Measurements from ENCODE around the gene ALG8. TPM values are rescaled to one million over a fixed set of nuclear protein-coding genes. Genes with fewer than 3 reads are reported as not detected.
"Not testable (repeated sequence)": the region's sequence is repeated elsewhere in the genome, so short reads cannot be mapped to it uniquely, and the experiment has no call there.

The ALG8 gene
- polyA plus RNA-seq, 3 donors: 15.6 to 41.7 (median 40.6) TPM

GRCh38 chr11:78061088-78061920 is 78.1 kb downstream of the ALG8 start:
- H4K20me1 ChIP-seq (ENCODE audit: insufficient read depth, low read length): no peaks in the 10 kb centered on the region
- H3K27me3 ChIP-seq (ENCODE audit: control insufficient read depth in 2 of 2, insufficient read depth in 2 of 2, low read length in 2 of 2): no peaks in the 10 kb centered on the region
- H3K79me2 ChIP-seq (ENCODE audit: insufficient read depth, low read length): no peaks in the 10 kb centered on the region
- no peak for TF ChIP-seq CTCF (IDR thresholded peaks at IDR 0.05)
- 100% methylated on average over 1 of the region's 4 CpGs for WGBS (ENCODE audit: insufficient coverage)
- H3K9me3 ChIP-seq (replicated peaks in 1 of 2; ENCODE audit: control insufficient read depth in 1 of 2, insufficient read depth in 1 of 2, low read length in 2 of 2): no peaks in the 10 kb centered on the region
- Mint-ChIP-seq H3K9me3 (no peaks in the 10 kb centered on the region), H3K4me3 (no peak overlapping the region), H3K4me1 (no peaks in the 10 kb centered on the region), H3K27ac (peak overlapping the region in 4 of 7 donors; percentile 15 to 50 (median 18)), H3K27me3 (ENCODE audit: low read depth in 3 of 3) (peaks cover 0 to 1% (median 0%) of the 10 kb centered on the region in 3 donors), H3K36me3 (peaks cover 3 to 5% of the 10 kb centered on the region in 2 donors)
- H2AFZ ChIP-seq (ENCODE audit: insufficient read depth, low read depth, low read length, poor library complexity, severe bottlenecking): no peak overlapping the region
- DNase-seq: no peak
- intact Hi-C loops (cut with micrococcal nuclease): no loop called here
- no peak overlapping the region for H3K9ac ChIP-seq (ENCODE audit: insufficient read depth, low read length, poor library complexity, severe bottlenecking)
- H3K27ac ChIP-seq (ENCODE audit: low read depth in 1 of 2, low read length in 2 of 2): no peak overlapping the region
- no peaks in the 10 kb centered on the region for H3K36me3 ChIP-seq (replicated peaks in 1 of 2; ENCODE audit: control insufficient read depth in 1 of 2, insufficient read depth in 2 of 2, low read length in 2 of 2)
- no peak overlapping the region for H3K4me2 ChIP-seq (replicated peaks; ENCODE audit: extremely low read depth, low read length, poor library complexity, severe bottlenecking)
- no peaks in the 10 kb centered on the region for H3K4me1 ChIP-seq (ENCODE audit: control insufficient read depth in 1 of 2, insufficient read depth in 2 of 2, low read length in 2 of 2)
- no peak overlapping the region for H3K4me3 ChIP-seq (replicated peaks in 1 of 3; ENCODE audit: low read depth in 2 of 3, low read length in 3 of 3)

- peak overlapping the region in 1 of 7 donors; percentile 3 for H3K27ac Mint-ChIP-seq
- Histone ChIP-seq H3K9me3 (replicated peaks in 1 of 2; ENCODE audit: control insufficient read depth in 1 of 2, insufficient read depth in 1 of 2, low read length in 2 of 2) (no peaks in the 10 kb centered on the region), H3K27ac (ENCODE audit: low read depth in 1 of 2, low read length in 2 of 2) (no peak overlapping the region), H3K27me3 (ENCODE audit: control insufficient read depth in 2 of 2, insufficient read depth in 2 of 2, low read length in 2 of 2) (no peaks in the 10 kb centered on the region), H3K4me2 (replicated peaks; ENCODE audit: extremely low read depth, low read length, poor library complexity, severe bottlenecking) (no peak overlapping the region), H3K9ac (ENCODE audit: insufficient read depth, low read length, poor library complexity, severe bottlenecking) (no peak overlapping the region), H3K4me1 (ENCODE audit: control insufficient read depth in 1 of 2, insufficient read depth in 2 of 2, low read length in 2 of 2) (no peaks in the 10 kb centered on the region), H3K4me3 (replicated peaks in 1 of 3; ENCODE audit: low read depth in 2 of 3, low read length in 3 of 3) (no peak overlapping the region), H4K20me1 (ENCODE audit: insufficient read depth, low read length) (no peaks in the 10 kb centered on the region), H3K79me2 (ENCODE audit: insufficient read depth, low read length) (no peaks in the 10 kb centered on the region), H2AFZ (ENCODE audit: insufficient read depth, low read depth, low read length, poor library complexity, severe bottlenecking) (no peak overlapping the region), H3K36me3 (replicated peaks in 1 of 2; ENCODE audit: control insufficient read depth in 1 of 2, insufficient read depth in 2 of 2, low read length in 2 of 2) (no peaks in the 10 kb centered on the region)
- intact Hi-C loops (cut with micrococcal nuclease): no loop called here
- no peaks in the 10 kb centered on the region for H3K4me1 Mint-ChIP-seq
- H3K36me3 Mint-ChIP-seq: peaks cover 3 to 5% of the 10 kb centered on the region in 2 donors
- WGBS (ENCODE audit: insufficient coverage): 97% methylated on average over 5 of the region's 8 CpGs
- H3K4me3 Mint-ChIP-seq: no peak overlapping the region
- no peaks in the 10 kb centered on the region for H3K9me3 Mint-ChIP-seq
- H3K27me3 Mint-ChIP-seq (ENCODE audit: low read depth in 3 of 3): peaks cover 0 to 1% (median 0%) of the 10 kb centered on the region in 3 donors
- no peak for DNase-seq
- no peak for TF ChIP-seq CTCF (IDR thresholded peaks at IDR 0.05)
Observed at GRCh38 chr11:78060533-78060932, 78.9 kb downstream of the ALG8 start.

GRCh38 chr11:78059749-78060328 is 79.6 kb downstream of the ALG8 start:
- H3K4me1 ChIP-seq (ENCODE audit: control insufficient read depth in 1 of 2, insufficient read depth in 2 of 2, low read length in 2 of 2); H3K9me3 Mint-ChIP-seq; H3K36me3 Mint-ChIP-seq; H3K27me3 ChIP-seq (ENCODE audit: control insufficient read depth in 2 of 2, insufficient read depth in 2 of 2, low read length in 2 of 2); H3K27me3 Mint-ChIP-seq (ENCODE audit: low read depth in 3 of 3); H3K4me2 ChIP-seq (replicated peaks; ENCODE audit: extremely low read depth, low read length, poor library complexity, severe bottlenecking); H3K4me3 Mint-ChIP-seq; H3K4me1 Mint-ChIP-seq; H3K27ac ChIP-seq (ENCODE audit: low read depth in 1 of 2, low read length in 2 of 2); H3K27ac Mint-ChIP-seq; H3K9me3 ChIP-seq (replicated peaks in 1 of 2; ENCODE audit: control insufficient read depth in 1 of 2, insufficient read depth in 1 of 2, low read length in 2 of 2); H3K79me2 ChIP-seq (ENCODE audit: insufficient read depth, low read length); H3K36me3 ChIP-seq (replicated peaks in 1 of 2; ENCODE audit: control insufficient read depth in 1 of 2, insufficient read depth in 2 of 2, low read length in 2 of 2); DNase-seq; H2AFZ ChIP-seq (ENCODE audit: insufficient read depth, low read depth, low read length, poor library complexity, severe bottlenecking); H3K9ac ChIP-seq (ENCODE audit: insufficient read depth, low read length, poor library complexity, severe bottlenecking); H3K4me3 ChIP-seq (replicated peaks in 1 of 3; ENCODE audit: low read depth in 2 of 3, low read length in 3 of 3); intact Hi-C loops (cut with micrococcal nuclease); H4K20me1 ChIP-seq (ENCODE audit: insufficient read depth, low read length): not testable (repeated sequence)
- 95% methylated on average over 4 of the region's 9 CpGs for WGBS (ENCODE audit: insufficient coverage)
